ENCODE data around the gene IGFBP6.

The IGFBP6 gene

DNA sequence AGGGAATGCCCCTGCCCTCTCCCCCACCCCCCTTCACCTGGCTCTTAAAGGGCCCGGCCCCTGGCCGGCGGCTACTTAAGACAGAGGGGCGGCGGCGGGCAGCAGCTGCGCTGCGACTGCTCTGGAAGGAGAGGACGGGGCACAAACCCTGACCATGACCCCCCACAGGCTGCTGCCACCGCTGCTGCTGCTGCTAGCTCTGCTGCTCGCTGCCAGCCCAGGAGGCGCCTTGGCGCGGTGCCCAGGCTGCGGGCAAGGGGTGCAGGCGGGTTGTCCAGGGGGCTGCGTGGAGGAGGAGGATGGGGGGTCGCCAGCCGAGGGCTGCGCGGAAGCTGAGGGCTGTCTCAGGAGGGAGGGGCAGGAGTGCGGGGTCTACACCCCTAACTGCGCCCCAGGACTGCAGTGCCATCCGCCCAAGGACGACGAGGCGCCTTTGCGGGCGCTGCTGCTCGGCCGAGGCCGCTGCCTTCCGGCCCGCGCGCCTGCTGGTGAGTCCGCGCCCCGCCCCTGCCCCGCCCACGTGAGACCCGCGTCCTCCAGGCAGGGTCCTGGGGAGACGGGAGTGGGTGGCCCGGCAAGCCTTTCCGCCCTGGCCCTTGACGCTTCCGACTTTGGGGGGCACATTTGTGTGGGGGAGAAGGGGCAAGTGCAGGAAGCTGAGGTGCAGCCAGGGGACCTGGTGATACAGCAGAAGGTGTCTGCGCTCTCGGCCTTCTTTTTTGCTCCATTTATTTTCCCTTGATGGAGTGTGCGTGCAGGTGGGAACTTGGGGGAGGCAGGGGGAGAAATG is at the start of gene IGFBP6:
Gene IGFBP6, plus strand, starts transcription at position 104 of the 790 bp plus-strand sequence. Its CDS starts 51 bp downstream, at position 155.
- DNase-seq, result peak in 1 of 2 donors; percentile 32

DNA sequence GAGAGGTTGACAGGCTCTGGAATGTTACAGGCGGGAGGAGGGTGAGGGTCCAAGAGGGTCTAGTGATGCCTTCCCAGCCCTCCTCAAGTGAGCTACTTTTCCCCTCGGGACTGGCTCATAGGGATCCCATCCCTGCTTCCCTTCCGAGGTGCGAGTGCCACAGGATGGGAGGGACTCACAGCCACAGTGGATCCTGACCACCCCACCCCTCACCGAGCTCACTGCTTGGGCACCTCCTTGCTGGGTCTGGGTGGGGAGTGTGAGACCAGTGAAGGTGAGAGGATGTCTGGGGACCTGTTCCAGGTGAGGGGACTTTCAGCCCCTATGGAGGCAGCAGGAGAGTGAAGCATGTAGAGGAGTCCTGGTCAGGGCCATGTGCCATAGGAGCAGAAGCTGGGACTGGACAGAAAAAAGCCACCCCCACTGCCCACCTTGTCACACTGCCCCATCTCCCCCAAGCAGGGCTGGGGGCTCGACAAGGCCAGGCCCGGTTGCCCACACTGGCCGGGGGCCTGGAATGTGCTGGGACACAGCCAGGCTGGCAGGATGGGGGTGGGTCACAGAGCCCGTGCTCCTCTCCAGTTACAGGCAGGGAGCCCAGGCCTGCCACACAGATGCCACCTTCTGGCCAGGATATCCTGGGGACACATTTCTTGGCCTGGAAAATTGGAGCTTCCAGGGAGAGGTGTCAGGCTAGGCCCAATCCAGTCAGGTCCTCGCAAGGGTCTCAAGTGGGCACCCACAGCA is 49.3 kb upstream of the IGFBP6 start:
- peak in 1 of 2 donors; percentile 62 for DNase-seq

DNA sequence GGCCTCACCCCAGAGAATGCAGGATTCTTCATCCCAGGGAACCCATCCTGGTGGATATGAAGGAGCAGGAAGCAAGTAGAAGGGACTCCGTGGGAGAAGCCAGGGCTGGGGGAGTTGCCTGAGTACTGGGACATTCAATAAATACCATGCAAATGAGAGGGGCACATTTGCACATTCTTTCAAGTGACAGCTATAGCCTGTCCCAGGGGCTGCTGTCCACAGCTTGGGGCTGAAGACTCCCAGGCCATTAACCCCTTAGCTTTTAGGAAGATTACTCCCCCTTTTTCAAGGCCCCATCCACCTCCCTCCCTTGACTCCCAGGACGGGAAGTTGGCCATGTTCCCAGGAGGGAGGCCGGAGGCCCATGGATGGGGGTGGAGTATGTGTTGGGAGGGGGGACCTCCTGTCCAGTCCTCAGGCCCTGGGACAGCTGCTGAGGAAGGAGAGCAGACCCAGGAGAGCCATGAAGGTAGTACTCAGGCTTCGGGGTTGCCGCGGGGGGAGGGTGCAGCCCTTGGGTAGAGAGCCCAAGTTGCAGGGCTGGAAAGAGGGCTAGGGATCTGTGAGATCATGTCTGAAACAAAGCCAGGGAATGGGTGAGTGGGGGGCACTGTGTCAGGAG is 48.6 kb upstream of the IGFBP6 start:
- DNase-seq, result peak in 1 of 2 donors; percentile 38

DNA sequence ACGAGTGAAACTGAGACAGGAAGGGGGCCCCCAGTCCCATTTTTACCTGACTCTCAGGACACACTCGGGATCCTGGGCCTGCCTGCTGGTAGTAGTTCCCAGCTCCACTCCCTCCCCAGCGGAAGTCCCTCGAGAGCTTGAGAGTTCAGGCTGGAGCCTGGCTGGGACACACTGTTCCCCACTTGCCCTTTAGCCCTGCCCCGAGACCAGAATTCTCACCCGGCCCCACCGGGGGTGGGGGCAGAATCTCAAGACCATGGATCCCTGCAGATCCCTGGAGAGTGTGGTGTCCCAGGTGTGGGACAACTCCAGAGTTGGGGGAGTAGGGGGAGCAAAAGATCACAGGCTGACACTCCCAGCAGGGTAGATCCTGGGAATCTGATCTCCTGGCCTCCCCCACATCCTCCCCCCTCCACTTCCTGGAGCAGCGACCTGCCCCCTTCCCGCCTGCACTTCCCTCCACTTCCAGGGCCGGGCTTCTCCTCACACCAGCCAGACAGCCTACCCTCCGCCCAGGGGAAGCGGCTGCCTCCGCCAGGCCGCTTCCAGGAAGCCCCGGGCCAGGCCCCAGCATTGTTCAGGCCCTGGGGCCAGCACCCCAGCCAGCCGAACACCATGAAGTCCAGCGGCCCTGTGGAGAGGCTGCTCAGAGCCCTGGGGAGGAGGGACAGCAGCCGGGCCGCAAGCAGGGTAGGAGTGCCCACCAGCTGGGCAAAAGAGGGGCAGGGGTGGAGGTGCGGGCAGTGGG is 47.7 kb upstream of the IGFBP6 start, which contains the start of gene TNS2:
Gene TNS2, plus strand, starts transcription at position 495 of the 748 bp plus-strand sequence. Its CDS starts 121 bp downstream, at position 616.
- DNase-seq, result no peak

DNA sequence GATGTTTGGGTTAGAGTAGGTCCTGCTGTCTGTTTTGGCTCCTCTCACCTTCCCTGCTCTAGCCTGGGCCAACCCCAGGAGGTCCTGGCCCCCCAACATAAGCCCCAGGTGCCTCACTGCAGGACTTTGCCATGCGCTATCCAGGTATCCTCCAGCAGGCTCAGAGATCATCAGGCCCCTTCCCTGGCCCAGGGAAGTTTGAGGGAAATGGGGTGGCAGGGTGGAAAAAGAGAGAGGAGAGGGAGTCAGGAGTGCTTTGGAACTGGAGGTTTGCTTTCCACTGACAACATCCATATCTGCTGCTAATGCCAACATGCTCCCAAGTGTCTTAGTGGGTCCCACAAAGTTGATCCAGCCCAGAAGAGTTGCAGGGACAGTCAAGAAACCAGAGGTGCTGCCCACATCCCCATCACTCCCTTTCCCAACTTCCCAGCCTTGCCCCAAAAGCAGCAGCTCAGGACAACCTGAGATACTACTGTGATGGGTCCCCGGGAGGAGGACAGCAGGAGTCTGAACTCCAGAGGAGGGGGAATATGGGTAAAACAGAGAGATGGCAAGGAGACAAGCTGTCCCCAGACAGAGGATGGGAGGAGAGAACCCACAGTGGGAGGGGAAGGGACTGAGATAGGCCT is 46.9 kb upstream of the IGFBP6 start:
- peak in 1 of 2 donors; percentile 95 for DNase-seq

GRCh38 chr12:53051058-53051880 is 46.2 kb upstream of the IGFBP6 start:
- DNase-seq, result peak; percentile 85 to 96

DNA sequence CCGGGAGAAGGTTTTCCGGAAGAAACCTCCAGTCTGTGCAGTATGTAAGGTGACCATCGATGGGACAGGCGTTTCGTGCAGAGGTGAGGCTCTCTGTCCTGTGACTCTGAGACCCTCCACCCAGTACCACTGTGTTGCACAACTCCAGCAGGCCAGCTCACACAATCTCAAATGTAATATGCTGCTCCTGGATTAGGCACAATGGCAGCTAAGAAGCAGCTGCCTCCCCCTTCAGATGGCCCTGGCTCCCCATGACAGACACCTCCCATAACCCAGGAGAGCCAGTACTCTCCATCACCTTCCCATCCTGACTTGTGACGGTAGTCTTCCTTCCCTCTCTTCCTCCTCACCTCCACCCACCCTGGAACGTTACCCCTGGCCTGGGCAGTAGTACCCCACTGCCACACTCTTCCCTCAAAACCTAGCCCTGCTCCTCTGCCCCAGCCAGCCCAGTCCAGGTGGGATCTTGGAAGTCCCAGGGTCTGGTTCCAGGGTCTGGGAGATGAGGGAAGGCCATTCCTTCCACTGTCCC is 45.5 kb upstream of the IGFBP6 start:
- DNase-seq, result no peak

DNA sequence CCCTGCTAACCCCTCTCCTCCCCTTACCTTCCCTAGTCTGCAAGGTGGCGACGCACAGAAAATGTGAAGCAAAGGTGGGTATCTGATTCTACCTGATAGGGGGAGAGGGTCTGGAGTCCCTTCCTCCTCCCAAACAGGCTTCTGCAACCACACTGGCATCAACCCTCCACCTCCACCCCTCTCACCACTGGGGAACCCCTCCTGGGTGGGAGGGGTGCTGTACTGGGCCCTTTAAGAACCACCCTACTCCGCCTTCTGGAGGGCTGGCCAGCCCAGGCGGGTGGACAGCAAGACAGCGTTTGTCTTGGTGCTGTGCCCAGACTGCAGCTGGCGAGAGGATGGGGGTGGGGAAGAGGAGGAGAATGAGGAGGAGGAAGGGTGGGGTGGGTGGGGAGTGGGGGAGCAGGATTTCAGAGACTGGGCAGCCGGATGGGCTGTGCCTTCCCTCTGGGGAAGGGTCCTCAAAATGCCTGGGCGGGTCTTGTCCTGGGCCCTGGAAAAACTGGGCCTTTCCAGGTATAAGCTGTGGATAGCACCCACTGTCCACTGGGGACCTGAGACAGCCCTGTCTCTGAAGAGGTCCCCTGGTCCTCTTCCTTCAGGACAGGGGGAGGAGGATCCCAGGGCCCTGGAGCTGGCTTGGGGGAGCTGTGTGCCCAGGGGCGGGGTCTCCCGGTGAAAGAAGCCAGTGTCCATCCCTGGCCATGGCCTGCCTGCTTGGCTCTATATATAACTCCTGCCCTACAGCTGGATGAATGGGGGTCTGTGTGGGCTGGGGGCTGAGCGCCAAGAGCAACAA is 44.8 kb upstream of the IGFBP6 start:
- peak; percentile 88 to 89 for DNase-seq

DNA sequence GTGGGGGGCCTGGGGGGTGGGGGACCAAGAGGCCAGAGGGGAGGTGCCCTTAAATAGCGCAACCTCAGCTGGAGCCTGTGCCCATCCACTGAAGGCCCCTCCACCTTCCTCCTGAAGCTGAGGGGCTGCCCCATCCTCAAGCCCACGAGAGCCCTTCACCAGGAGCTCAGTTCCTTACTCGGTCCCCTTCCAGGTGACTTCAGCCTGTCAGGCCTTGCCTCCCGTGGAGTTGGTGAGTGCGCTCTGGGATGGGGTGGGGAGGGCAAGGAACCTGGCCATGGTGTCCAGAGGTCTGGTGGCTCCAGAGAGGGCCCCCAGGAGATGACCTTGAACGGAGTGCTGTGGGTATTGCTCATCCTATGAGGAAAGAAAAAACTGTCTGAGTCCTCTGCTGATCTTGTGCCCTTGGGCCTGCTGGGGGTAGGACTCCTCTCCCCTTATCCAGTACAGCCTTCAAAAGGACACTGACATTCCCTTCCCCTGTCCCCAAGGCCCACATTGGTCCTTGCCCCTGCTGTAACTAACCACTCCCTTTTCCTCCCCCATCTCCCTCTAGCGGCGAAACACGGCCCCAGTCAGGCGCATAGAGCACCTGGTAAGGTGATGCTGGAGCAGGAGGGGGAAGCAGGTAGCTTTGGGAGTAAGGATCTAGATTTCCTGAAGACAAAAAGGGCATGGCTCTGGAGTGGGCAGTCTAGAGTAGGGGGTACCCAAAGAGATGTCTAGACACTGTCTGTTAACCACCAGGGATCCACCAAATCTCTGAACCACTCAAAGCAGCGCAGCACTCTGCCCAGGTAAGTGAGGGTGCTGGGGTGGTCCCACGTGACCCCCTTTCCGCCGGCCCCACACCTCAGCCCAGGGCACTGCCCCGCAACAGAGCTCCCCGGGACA is 44.0 kb upstream of the IGFBP6 start:
- peak; percentile 48 to 63 for DNase-seq

DNA sequence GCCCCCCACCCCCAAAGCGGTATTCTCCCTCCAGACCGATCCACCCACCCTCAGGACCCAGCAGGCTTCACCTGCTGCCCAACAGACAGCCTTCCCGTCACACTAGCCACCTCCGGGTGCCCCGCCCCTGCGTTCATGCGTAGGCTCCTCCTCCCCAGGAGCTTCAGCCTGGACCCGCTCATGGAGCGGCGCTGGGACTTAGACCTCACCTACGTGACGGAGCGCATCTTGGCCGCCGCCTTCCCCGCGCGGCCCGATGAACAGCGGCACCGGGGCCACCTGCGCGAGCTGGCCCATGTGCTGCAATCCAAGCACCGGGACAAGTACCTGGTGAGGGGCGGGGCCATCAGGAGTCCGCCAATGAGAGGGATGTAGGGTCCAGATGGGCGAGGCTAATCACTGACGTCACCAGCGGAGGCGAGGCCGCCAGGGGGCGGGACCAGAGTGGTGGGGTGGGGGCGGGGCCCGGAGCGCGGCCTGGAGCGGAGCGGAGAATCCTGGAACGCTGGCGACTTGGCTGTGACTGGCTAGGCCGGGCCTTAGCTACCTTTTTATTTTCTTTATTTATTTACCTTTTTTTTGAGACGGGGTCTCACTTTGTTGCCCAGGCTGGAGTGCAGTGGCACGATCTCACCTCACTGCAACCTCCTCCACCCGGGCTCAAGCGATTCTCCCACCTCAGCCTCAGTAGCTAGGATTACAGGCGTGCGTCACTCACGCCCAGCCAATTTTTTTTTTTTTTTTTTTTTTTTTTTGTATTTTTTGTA is 43.2 kb upstream of the IGFBP6 start:
- peak; percentile 93 to 98 for DNase-seq

DNA sequence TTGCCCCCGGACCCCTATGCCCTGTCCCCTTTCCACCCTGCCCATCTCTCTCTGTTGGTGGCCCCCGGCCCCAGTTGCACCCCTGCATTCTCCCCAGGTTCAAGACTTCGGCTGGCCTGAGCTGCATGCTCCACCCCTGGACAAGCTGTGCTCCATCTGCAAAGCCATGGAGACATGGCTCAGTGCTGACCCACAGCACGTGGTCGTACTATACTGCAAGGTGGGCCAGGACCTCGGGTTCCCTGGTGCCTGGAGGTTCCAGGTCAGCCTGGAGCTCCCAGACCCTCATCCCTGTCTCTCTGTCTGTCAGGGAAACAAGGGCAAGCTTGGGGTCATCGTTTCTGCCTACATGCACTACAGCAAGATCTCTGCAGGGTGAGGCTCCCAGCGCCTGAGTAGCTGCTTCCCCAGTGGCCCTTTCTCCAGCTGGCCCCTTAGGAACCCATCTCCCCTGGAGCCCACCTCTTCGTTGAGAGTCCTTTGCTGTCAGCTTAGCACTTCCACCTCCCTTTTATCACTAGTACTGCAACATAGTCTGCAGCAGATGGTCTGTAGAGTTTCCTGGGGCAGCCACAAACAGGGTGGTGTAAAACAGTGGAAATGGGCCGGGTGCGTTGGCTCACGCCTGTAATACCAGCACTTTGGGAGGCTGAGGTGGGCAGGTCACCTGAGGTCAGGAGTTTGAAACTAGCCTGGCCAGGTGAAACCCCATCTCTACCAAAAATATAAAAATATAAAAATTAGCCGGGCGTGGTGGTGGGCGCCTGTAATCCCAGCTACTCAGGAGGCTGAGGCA is 41.8 kb upstream of the IGFBP6 start:
- DNase-seq, result no peak

DNA sequence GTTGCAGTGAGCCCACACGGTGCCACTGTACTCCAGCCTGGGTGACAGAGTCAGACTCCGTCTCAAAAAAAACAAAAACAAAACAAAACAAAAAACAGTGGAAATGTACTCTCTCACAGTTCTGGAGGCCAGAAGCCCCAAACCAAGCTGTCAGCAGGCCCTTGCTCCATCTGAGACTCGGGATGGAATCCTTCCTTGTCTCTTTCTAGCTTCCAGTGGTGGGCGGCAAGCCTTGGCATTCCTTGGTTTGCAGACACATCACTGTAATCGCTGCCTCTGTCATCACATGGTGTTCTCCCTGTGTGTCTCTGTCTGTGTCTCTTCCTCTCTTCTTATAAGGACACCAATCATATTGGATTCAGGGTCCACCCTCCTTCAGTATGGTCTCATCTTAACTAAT is 41.2 kb upstream of the IGFBP6 start:
- no peak for DNase-seq

DNA sequence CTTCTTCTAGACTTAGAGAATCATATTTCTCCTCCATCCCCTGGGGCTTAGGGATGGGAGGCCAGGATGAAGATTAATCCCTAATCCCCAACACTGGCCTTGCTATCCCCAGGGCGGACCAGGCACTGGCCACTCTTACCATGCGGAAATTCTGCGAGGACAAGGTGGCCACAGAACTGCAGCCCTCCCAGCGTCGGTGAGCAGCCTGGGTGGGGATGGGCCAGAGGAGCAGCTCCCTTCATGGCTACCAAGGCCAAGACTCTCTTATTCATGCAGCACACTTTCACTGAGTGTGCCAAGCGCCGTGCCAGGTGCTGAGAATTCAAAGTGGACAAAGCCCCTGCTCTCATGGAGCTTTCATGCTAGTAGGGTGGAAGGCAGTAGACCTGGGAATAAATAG is 40.6 kb upstream of the IGFBP6 start:
- DNase-seq, result no peak

GRCh38 chr12:53057816-53058500 is 39.5 kb upstream of the IGFBP6 start:
- DNase-seq, result no peak

GRCh38 chr12:53058674-53059433 is 38.6 kb upstream of the IGFBP6 start:
- DNase-seq, result no peak
